ENCODE data around the gene OR2AG1.

DNA sequence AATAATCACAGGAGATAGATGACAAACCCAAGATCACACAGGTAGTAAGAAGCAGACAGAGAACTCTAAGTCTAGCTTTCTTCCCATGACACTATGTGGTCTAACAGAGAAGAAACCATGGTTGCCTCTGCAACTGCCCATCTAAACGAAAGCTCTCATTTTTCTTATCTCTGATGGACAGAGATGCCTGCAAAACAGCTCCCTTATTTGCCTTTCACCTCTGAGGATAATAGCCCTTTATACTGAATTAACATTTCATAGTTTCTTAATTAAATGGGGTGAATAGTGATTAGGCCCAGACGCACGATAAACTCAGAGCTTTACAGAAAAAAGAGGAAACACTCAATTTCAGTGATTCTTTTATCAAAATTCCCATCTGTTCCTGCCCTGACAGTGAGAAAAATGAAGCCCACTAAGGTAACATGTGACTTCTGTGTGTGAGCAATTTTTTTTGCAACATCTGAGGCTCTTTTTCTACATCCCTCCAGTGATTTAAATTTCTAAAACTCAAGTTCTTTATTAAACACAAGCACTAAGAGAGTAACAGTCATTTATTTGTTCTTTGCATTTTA, 35.6 kb upstream of the OR2AG1 start:
- TF ChIP-seq EZH2phosphoT487 (IDR thresholded peaks at IDR 0.05; ENCODE audit: insufficient read depth, low read depth), result no peak
- no peak for TF ChIP-seq EZH2 (IDR thresholded peaks at IDR 0.05; ENCODE audit: insufficient read depth, poor library complexity, severe bottlenecking)

Measured in GM23248 (cell line).